AG09309 (cell line): ENCODE results near the gene DNAH17.

Source experiments
- DNase-seq: peaks from one replicate; pipeline ENCODE4 v3.0.0-alpha.2; 2010; ENCODE audit warnings: low read depth
- H3K4me3 ChIP-seq: 2 replicates; pipeline ENCODE4 v1.5.1; 2011; ENCODE audit warnings: mild to moderate bottlenecking, low read depth, low read length, moderate library complexity; ENCODE audit not compliant: control insufficient read depth
- TF ChIP-seq, protein P1 (sequence below): IDR thresholded peaks from 2 replicates; pipeline ENCODE4 v1.5.1; 2011; ENCODE audit warnings: mild to moderate bottlenecking, low read depth, low read length, inconsistent platforms; ENCODE audit not compliant: insufficient read depth, control insufficient read depth; ENCODE audit errors: missing control alignments

Gene DNAH17

DNA sequence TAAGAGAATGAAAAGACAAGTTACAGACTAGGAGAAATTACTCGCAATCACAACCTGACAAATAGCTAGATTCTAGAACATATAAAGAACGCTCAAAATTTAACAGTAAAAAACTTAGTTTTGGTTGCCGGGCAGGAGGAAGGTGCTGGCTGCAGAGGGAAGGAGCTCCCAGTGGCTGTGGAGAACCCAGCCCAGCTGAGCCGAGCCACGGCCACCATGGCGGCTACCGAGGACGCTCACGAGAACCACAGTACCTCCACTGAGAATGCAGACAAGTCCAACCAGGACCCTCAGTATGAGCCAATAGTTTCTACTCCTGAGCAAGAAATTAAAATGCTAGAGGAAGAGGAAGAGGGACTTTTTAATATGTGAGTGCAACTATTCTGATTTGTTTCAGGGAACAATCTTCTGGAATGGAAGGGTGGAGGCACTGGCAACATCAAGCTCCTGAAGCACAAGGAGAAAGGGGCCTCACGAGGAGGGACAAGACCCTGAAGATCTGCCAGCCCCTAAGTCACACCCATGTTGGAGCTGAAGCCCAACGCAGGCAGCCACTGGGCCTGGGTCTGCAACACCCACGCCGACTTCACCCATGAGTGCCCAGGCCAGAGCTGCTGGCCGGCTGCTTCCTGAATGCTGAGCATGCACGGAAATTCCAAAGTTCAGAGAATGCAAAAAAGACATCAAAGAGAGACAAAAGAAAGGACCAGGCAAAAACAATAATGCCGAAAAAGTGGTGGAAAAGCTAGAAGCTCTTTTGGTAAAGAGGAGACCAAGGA, 55.0 kb downstream of the DNAH17 start:
- TF ChIP-seq, protein P1, sequence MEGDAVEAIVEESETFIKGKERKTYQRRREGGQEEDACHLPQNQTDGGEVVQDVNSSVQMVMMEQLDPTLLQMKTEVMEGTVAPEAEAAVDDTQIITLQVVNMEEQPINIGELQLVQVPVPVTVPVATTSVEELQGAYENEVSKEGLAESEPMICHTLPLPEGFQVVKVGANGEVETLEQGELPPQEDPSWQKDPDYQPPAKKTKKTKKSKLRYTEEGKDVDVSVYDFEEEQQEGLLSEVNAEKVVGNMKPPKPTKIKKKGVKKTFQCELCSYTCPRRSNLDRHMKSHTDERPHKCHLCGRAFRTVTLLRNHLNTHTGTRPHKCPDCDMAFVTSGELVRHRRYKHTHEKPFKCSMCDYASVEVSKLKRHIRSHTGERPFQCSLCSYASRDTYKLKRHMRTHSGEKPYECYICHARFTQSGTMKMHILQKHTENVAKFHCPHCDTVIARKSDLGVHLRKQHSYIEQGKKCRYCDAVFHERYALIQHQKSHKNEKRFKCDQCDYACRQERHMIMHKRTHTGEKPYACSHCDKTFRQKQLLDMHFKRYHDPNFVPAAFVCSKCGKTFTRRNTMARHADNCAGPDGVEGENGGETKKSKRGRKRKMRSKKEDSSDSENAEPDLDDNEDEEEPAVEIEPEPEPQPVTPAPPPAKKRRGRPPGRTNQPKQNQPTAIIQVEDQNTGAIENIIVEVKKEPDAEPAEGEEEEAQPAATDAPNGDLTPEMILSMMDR: no peak
- no peak for DNase-seq
- no peak overlapping the region for H3K4me3 ChIP-seq

DNA sequence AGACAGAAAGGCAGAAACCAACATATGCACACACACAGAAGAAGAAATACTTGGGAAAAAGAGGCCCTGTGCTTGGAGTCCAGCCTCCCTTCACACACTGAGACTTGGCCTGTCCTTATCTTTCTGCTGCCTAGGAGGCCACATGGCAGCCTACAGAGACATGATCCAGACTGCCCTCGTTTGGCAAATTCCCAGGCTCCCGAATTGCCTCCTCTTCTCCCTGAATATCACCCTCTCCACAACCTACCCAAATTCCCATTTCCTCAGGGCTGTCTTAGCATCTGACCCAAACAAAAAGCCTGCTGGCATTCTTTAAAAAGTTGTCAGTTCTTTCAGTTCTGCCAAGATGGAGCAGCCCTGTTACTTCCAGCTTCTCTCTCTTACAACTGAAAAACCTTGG, 59.8 kb downstream of the DNAH17 start:
- no peak for DNase-seq
- no peak overlapping the region for H3K4me3 ChIP-seq
- TF ChIP-seq, protein P1: no peak

DNA sequence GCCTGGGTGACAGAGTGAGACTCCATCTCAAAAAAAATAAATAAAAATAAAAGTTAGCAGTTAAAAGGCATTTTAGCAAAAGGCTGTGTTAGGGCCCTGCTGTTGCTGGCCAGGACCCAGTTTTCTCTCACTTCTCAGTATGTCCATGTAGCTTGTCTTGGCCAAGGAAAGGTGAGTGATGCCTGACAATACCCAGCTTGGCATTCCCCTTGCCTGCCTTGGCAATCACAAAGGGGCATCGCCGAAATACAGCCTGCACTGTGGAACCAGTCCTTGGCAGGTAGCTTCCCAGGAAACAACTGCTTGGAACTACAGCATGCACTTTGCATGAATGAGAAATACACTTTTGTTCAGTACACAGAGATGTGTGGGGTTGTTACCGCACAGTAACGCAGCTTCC, 61.7 kb downstream of the DNAH17 start:
- no peak overlapping the region for H3K4me3 ChIP-seq
- TF ChIP-seq, protein P1: no peak
- DNase-seq: no peak

DNA sequence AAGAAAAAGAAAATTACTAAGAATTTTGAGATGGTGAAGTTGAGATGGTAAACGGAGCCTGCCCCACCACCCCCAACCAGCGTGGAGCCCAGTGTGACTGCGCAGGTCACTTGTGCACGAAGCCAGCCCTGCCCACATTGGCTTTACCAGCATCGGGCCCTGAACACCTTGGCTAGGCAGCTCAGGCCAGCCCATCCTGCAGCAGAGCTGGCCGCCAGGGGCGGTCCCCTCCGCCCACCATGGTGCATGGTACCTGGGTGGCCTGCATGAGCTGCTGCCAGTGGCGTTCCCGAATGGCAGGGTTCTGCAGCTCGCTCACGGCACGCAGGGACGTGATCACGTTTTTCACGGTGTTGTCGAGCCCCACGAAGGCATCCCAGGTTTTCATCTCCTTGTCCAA, 62.7 kb downstream of the DNAH17 start:
- no peak overlapping the region for H3K4me3 ChIP-seq
- DNase-seq: no peak
- TF ChIP-seq, protein P1: no peak

DNA sequence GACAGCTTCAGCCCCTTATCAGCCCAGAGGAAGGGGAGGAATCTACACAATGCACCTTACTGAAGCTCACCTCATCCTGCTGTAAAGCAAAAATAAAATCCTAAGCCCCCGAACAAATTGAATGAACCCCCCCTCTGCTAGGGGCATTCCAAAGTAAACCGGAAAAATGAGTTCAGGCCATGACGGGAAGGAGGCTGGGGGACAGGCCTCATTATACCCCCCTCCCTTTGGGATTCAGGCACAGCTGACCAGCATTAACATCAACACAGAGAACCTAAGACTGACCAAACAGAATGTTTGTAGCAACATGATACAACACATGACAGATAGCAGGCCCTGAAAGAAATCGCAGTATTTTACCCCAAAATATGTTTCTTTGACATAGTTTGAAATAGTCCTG, 64.2 kb downstream of the DNAH17 start:
- no peak overlapping the region for H3K4me3 ChIP-seq
- TF ChIP-seq, protein P1: no peak
- no peak for DNase-seq

DNA sequence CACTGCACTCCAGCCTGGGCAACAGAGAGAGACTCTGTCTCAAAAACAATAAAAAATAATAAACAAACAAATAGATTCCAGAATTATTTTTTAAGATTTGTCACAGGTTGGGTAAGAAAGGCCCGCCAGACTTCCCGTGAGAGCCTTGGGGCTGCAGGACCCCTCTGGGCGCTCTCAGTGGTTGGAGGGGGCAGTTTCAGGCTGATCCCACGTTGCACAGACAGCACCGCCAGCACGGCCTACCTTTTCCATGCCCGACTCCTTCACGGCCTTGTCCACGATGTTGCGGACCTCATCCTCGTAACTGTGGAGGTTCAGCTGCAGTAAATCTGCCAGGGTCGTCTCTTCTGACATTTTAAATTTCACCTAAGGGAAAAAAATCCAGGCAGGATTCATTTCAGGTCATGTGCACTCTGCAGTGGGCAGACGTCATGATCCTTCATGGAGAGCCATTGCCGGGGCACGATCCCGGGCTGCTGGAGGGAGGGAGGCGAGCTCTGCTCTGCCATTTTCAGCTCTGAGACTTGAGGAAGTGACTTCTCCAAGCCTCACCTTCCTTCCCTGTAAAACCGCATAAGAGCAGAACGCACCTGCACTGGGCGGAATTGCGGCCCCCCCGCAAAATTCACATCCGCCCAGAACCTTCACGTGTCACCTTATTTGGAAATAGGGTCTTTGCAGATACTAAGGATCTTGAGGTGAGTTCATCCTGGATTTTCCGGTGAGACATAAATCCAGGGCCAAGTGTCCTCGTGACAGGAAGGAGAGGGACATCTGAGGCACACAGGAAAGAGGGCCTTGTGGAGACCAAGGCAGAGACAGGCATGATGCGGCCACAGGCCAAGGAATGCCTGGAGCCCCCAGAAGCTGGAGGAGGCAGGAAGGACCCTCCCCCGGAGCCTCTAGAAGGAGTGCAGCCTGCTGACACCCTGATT, 66.8 kb downstream of the DNAH17 start:
- DNase-seq: no peak
- H3K4me3 ChIP-seq: no peak overlapping the region
- TF ChIP-seq, protein P1: no peak
